CD4-positive, CD25-positive, alpha-beta regulatory T cell (primary cell): Measurements from ENCODE around the gene POC1A. TPM values are rescaled to one million over a fixed set of nuclear protein-coding genes. Genes with fewer than 3 reads are reported as not detected.
A peak's percentile ranks its signal among the peaks of the same experiment; 100 is the strongest.

Experiments used
- ATAC-seq, 2 donors: fragments of 150-1000 bp; cut with Tn5 transposase; one replicate each; pipeline ENCODE4 v1.10.0; 2021; ENCODE audit warnings: low read depth in 2 of 2, moderate number of reproducible peaks in 2 of 2, moderate library complexity in 1 of 2
- DNase-seq, 3 donors: peaks; one replicate each; pipeline versions ENCODE4 v3.0.0 to v3.0.0-alpha.2; 2012 to 2022; ENCODE audit warnings: mixed read lengths in 1 of 3
- H3K27ac ChIP-seq: one replicate; pipeline ENCODE4 v1.7.0; 2013; ENCODE audit warnings: mild to moderate bottlenecking, low read length; ENCODE audit not compliant: insufficient read depth, poor library complexity, severe bottlenecking
- H3K27me3 ChIP-seq: one replicate; pipeline ENCODE4 v1.7.0; 2013; ENCODE audit warnings: low read length; ENCODE audit not compliant: control insufficient read depth, insufficient read depth
- H3K36me3 ChIP-seq: one replicate; pipeline ENCODE4 v1.7.0; 2013; ENCODE audit warnings: mild to moderate bottlenecking, low read length, moderate library complexity; ENCODE audit not compliant: control insufficient read depth, insufficient read depth
- H3K4me1 ChIP-seq: 2 replicates; pipeline ENCODE4 v1.7.0; 2013; ENCODE audit warnings: mild to moderate bottlenecking, low read length; ENCODE audit not compliant: insufficient read depth, control insufficient read depth, poor library complexity, severe bottlenecking
- H3K4me3 ChIP-seq: one replicate; pipeline ENCODE4 v1.7.0; 2013; ENCODE audit warnings: low read depth, mild to moderate bottlenecking, low read length, moderate library complexity
- H3K9me3 ChIP-seq, 2 experiments: 1 replicate in 1 of 2; 2 replicates in 1 of 2; pipeline ENCODE4 v1.7.0; 2013; ENCODE audit warnings: low read length in 2 of 2, mild to moderate bottlenecking in 1 of 2, moderate library complexity in 1 of 2; ENCODE audit not compliant: control insufficient read depth in 2 of 2
- H3K27ac Mint-ChIP-seq, 3 donors: one replicate each; pipeline ENCODE4 v1.8.0; 2020 to 2022; ENCODE audit warnings: mild to moderate bottlenecking in 3 of 3, mixed read lengths in 3 of 3, moderate library complexity in 2 of 3
- H3K27me3 Mint-ChIP-seq: one replicate; pipeline ENCODE4 v1.8.0; 2022; ENCODE audit warnings: mild to moderate bottlenecking, mixed read lengths
- H3K36me3 Mint-ChIP-seq: one replicate; pipeline ENCODE4 v1.8.0; 2020; ENCODE audit warnings: mixed read lengths
- H3K4me1 Mint-ChIP-seq, 4 donors: one replicate each; pipeline ENCODE4 v1.8.0; 2020 to 2022; ENCODE audit warnings: mixed read lengths in 4 of 4, mild to moderate bottlenecking in 1 of 4
- H3K4me3 Mint-ChIP-seq, 4 donors: one replicate each; pipeline ENCODE4 v1.8.0; 2020 to 2022; ENCODE audit warnings: mild to moderate bottlenecking in 4 of 4, mixed read lengths in 4 of 4, moderate library complexity in 3 of 4
- H3K9me3 Mint-ChIP-seq, 7 donors: one replicate each; pipeline ENCODE4 v1.8.0; 2020 to 2022; ENCODE audit warnings: mixed read lengths in 7 of 7, mild to moderate bottlenecking in 3 of 7, moderate library complexity in 2 of 7
- polyA plus RNA-seq, 4 donors: library from polyadenylated mRNA; unstranded; fragments of 300-500 nt; fragmentation: Illumina TruSeq; gene quantifications; one replicate each; pipeline ENCODE4 v1.2.3, GENCODE V29; 2021
- total RNA-seq: library from RNA; stranded (reverse); gene quantifications from one replicate; pipeline ENCODE4 v1.2.3, GENCODE V29; 2022

POC1A gene
- total and polyA plus RNA-seq, 5 donors from 2014 or later: 1.3 to 3.2 (median 1.7) TPM

DNA sequence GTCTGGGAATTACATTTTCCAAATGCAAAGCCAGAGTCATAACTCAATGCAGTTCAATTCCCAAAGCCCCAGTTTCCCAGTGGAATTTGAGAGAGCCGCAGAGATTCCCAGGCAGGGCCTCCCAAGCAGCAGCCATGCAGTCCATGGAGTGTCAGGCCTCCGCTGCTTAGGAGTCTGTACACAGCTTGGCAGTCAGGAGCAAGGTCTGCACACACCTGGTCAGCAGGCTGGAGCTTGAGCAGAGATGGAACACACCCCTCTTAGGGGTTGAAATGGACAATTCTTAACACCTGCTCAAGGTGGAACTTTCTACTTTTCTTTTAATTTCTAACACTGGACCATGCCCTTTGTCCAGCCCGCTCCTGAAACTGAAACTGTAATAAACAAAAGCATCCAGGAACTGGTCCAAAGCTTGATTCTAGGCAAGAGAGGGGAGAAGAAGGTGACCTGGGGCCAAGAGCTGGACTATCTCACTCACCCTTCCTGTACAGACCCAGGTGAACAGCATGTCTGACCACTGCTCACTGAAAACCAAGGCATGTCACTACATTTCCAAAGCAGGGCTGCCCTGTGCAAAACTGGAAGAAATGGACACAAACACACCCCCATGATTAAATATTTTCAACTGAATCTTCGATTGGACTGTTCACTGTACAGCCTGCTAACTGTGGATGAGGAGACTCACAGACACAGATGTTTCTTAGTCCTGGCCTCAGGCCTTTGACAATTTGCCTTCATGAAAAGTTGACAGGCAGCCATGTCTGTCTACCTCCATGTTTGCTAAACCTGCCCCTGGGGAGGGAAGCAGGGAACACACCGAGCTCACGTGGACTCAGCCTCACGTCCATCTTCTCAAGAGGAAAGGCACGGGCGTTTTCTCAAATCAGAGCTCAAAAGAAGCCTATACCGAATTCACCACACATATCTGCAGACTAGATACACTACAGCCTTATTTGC, 49.3 kb downstream of the POC1A start:
- no peaks in the 10 kb centered on the region for H3K27me3 Mint-ChIP-seq
- Histone ChIP-seq H3K4me3 (no peak overlapping the region), H3K27ac (no peak overlapping the region), H3K4me1 (no peaks in the 10 kb centered on the region), H3K9me3 (no peaks in the 10 kb centered on the region), H3K27me3 (no peaks in the 10 kb centered on the region), H3K36me3 (no peaks in the 10 kb centered on the region)
- H3K4me1 Mint-ChIP-seq: no peaks in the 10 kb centered on the region
- peaks cover 0 to 13% (median 0%) of the 10 kb centered on the region in 7 donors for H3K9me3 Mint-ChIP-seq
- no peak for ATAC-seq
- peaks cover 11% of the 10 kb centered on the region for H3K36me3 Mint-ChIP-seq
- H3K4me3 Mint-ChIP-seq: no peak overlapping the region
- DNase-seq: no peak
- peak overlapping the region in 1 of 3 donors; percentile 59 for H3K27ac Mint-ChIP-seq

DNA sequence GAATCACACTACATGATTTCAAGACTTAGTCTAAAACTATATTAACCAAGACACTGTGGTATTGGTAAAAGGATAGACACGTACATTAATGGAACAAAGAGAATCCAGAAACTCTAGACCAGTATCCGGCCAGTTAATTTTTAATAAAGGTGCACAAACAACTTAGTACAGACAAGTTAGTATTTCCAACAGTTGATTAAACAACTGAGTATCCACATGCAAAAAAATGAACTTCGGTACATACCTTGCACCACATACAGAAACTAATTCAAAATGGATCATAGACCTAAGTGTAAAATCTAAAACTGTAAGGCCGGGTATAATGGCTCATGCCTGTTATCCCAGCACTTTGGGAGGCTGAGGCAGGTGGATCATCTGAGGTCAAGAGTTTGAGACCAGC, 51.3 kb downstream of the POC1A start:
- Mint-ChIP-seq H3K27me3 (no peaks in the 10 kb centered on the region), H3K4me1 (no peaks in the 10 kb centered on the region), H3K4me3 (no peak overlapping the region), H3K9me3 (peaks cover 0 to 14% (median 0%) of the 10 kb centered on the region in 7 donors), H3K27ac (no peak overlapping the region), H3K36me3 (peaks cover 11% of the 10 kb centered on the region)
- Histone ChIP-seq H3K36me3 (no peaks in the 10 kb centered on the region), H3K9me3 (no peaks in the 10 kb centered on the region), H3K4me3 (no peak overlapping the region), H3K4me1 (no peaks in the 10 kb centered on the region), H3K27me3 (no peaks in the 10 kb centered on the region), H3K27ac (no peak overlapping the region)
- no peak for ATAC-seq
- no peak for DNase-seq

DNA sequence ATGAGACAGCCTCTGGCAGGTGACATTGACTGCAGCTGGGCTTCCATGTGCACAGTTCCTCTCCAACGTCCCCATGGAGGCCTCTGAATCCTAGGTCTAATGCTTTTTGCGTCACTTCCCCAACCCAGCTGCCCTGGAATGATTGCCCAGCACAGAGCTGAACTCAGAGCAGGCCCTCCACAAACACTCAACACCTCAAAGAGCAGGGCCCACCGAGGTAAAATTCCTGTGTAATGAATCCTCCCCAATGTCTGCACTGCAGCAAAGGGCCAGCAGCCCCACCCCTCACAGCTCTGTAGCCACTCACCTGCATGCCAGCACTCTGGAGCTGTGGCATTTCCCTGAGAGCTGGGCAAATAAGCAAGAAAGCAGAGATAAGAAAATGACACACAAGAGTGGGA, 55.2 kb downstream of the POC1A start:
- H3K9me3 ChIP-seq: no peaks in the 10 kb centered on the region
- H3K4me1 ChIP-seq: no peaks in the 10 kb centered on the region
- no peak overlapping the region for H3K27ac ChIP-seq
- no peak overlapping the region for H3K4me3 ChIP-seq
- Mint-ChIP-seq H3K27me3 (no peaks in the 10 kb centered on the region), H3K4me3 (no peak overlapping the region), H3K9me3 (peaks cover 0 to 14% (median 0%) of the 10 kb centered on the region in 7 donors), H3K27ac (no peak overlapping the region), H3K36me3 (peaks cover 11% of the 10 kb centered on the region), H3K4me1 (no peaks in the 10 kb centered on the region)
- no peaks in the 10 kb centered on the region for H3K36me3 ChIP-seq
- no peak for ATAC-seq
- no peak for DNase-seq
- H3K27me3 ChIP-seq: no peaks in the 10 kb centered on the region

DNA sequence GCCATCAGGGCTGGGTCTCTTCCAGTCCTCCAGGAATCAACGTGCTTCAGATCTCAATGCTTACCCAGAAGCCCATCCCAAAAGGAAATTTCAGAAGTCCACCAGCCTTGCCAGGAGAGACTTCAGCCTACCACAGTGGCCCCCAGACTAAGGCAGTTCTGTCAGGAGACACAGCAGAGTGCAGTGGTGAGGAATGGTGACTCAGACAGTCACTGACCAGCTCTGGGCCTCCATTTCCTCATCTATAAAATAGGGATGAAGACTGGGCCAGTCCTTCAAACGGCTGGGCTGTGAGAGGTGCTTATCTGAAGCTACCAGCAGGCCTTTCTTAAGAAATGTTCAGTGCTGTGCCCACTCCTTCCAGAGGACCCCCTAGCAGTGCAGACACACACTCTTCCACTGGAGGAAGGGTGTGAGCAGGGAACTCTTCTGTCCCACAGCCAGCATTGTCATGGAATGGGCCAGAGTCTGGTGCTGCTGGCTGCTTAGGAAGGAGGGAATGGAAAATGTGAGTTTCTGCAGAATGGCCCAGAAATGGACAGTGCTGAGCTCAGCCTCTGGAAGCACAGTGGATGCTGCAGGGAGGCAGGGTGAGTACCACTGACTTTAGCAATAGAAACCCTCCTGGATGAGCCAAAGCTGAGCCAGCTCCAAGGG, 56.2 kb downstream of the POC1A start:
- Histone ChIP-seq H3K9me3 (no peaks in the 10 kb centered on the region), H3K27ac (no peak overlapping the region), H3K4me1 (no peaks in the 10 kb centered on the region), H3K27me3 (no peaks in the 10 kb centered on the region), H3K36me3 (no peaks in the 10 kb centered on the region), H3K4me3 (no peak overlapping the region)
- H3K27ac Mint-ChIP-seq: no peak overlapping the region
- H3K36me3 Mint-ChIP-seq: peaks cover 11% of the 10 kb centered on the region
- ATAC-seq: no peak
- H3K27me3 Mint-ChIP-seq: no peaks in the 10 kb centered on the region
- DNase-seq: no peak
- H3K4me3 Mint-ChIP-seq: no peak overlapping the region
- H3K9me3 Mint-ChIP-seq: peaks cover 0 to 14% (median 0%) of the 10 kb centered on the region in 7 donors
- no peaks in the 10 kb centered on the region for H3K4me1 Mint-ChIP-seq

DNA sequence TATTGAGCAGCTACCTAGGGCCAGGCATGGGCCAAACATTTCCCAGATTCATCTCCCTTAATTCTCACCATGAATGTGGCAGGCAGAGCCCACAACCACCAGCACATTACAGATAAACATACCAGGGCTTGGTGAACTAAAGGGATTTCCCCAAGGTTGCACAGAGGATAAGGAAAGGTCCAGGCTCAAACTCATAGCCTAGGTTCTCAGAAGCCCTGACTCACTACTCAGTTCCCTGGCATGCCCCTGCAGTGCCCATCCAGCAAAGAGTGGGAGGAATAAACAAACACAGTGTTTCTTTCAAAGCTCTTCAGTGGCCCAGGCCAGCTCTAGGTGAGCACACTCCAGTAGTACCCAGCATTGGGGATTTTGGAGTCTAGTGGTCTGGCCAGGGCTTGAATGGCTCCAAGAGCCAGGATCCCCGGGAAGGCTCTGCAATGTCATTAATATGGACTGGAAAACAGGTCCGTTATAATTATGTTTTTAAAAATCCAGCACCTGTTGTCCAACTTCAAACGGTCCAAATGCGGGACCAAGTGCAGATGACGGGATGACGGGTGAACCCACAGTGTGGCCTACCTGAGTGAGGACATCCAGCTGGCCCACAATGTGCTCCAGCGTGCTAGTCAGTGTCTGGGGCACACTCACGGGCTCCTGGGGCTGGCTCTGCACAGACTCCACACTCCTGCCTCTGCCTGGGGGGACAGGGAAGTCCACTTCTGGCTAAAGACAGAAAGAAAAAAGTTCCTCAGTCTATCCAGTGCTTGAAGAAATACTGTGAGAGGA, 58.0 kb downstream of the POC1A start:
- Histone ChIP-seq H3K36me3 (no peaks in the 10 kb centered on the region), H3K4me3 (no peak overlapping the region), H3K27me3 (no peaks in the 10 kb centered on the region), H3K9me3 (no peaks in the 10 kb centered on the region), H3K4me1 (no peaks in the 10 kb centered on the region), H3K27ac (no peak overlapping the region)
- H3K4me3 Mint-ChIP-seq: no peak overlapping the region
- H3K4me1 Mint-ChIP-seq: no peaks in the 10 kb centered on the region
- no peaks in the 10 kb centered on the region for H3K27me3 Mint-ChIP-seq
- ATAC-seq (no peak), DNase-seq (no peak)
- H3K9me3 Mint-ChIP-seq: peaks cover 0 to 11% (median 0%) of the 10 kb centered on the region in 7 donors
- H3K27ac Mint-ChIP-seq: peak overlapping the region in 1 of 3 donors; percentile 7
- peaks cover 2% of the 10 kb centered on the region for H3K36me3 Mint-ChIP-seq

DNA sequence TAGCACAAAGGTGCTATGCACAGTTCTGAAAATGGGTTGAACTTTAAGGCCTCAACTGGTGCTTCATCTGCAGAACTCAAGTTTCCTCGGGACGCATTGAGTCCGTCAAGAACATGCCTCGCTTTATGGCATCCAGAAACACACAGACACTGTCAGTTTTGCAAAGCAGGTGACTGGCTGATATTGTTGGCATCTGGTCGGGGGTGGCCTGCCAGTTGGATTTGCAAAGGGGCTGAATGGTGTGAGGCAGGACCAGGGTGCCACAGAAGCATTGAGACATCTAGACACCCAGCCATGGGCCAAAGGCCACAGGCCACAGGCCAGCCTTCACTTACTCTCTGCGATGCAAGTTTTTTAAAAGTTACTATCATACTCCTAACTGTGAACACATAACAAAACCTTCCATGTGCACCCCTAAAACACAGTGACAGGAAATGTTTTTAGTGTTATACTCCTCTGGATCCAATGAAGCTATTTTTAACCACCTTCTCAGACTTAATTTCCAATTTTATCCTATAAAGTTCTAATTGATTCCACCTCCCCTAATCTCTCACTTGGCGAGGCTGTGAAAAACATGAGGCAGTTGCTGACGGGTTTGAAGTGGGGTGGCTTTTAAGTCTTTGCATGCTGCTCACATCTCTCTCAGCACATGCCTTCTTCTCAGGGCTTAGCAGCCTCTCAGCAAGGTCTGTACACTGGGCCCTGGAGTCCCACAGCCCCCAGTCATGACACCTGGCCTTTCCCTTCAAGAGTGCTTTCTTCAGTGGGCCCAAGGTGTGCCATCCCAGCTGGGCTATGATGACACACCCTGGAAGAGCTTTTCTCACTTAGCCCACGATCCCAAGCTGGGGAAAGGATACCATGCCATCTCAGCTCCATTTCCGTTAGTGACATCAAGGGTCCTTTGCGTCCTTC, 59.4 kb downstream of the POC1A start:
- no peaks in the 10 kb centered on the region for H3K9me3 ChIP-seq
- H3K27me3 ChIP-seq: no peaks in the 10 kb centered on the region
- Mint-ChIP-seq H3K27me3 (no peaks in the 10 kb centered on the region), H3K36me3 (no peaks in the 10 kb centered on the region), H3K4me1 (no peaks in the 10 kb centered on the region), H3K9me3 (peaks cover 0 to 1% (median 0%) of the 10 kb centered on the region in 7 donors), H3K4me3 (no peak overlapping the region), H3K27ac (peak overlapping the region in 1 of 3 donors; percentile 15)
- DNase-seq (no peak), ATAC-seq (no peak)
- no peaks in the 10 kb centered on the region for H3K4me1 ChIP-seq
- H3K36me3 ChIP-seq: no peaks in the 10 kb centered on the region
- no peak overlapping the region for H3K4me3 ChIP-seq
- no peak overlapping the region for H3K27ac ChIP-seq
